GM19328 (cell line): ENCODE measurements around the gene MRPL50.

Experiments
- ATAC-seq: cut with Tn5 transposase; IDR thresholded peaks from one replicate; pipeline ENCODE4 v1.9.1; 2021; ENCODE audit warnings: mild to moderate bottlenecking, moderate library complexity; ENCODE audit not compliant: unreplicated experiment

Gene MRPL50

GRCh38 chr9:101380295-101380694, 18.1 kb downstream of the MRPL50 start:
- ATAC-seq: no peak

- ATAC-seq: no peak
These were observed 22.1 kb downstream of the MRPL50 start for GRCh38 chr9:101376111-101376848.

DNA sequence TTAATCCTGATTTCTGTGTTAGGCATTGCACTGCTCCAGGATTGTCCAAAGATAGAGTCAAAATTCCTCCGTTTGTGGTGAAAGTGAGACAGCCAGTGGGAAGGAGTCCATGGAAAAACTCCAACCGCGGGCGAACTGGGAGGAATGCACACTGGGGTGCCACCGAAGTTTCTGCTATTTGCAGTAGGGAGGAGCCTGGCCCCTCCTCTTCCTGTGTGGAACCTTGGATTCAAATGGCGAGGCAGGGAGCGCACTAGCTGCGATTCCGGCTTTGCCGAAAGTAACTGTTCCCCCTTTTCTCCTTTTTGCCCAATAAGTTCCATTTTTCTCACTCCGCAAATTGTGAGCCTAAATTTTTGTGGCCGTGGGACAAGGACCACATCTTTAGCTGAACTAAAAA, 22.9 kb downstream of the MRPL50 start:
- no peak for ATAC-seq

- ATAC-seq: no peak
These were observed 25.9 kb downstream of the MRPL50 start for GRCh38 chr9:101372327-101373118.

DNA sequence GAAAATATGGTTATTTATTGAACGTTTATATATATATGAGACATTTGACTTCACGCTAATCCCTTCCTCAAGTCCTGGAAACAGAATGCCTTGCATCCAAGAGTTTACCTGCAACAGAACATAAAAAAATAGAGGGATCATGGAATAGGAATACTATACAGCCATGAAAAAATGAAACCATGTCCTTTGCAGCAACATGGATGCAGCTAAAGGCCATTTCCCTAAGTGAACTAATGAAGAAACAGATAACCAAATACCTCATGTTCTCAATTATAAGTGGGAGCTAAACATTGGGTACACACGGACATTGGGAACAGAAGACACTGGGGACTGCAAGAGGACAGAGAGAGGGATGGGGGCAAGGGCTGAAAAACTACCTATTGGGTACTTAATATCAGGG, 26.6 kb downstream of the MRPL50 start:
- ATAC-seq: no peak

GRCh38 chr9:101369884-101370531, 28.4 kb downstream of the MRPL50 start:
- no peak for ATAC-seq

GRCh38 chr9:101369286-101369685, 29.1 kb downstream of the MRPL50 start:
- ATAC-seq: no peak

- no peak for ATAC-seq
These were observed 31.1 kb downstream of the MRPL50 start for GRCh38 chr9:101367323-101367722.

DNA sequence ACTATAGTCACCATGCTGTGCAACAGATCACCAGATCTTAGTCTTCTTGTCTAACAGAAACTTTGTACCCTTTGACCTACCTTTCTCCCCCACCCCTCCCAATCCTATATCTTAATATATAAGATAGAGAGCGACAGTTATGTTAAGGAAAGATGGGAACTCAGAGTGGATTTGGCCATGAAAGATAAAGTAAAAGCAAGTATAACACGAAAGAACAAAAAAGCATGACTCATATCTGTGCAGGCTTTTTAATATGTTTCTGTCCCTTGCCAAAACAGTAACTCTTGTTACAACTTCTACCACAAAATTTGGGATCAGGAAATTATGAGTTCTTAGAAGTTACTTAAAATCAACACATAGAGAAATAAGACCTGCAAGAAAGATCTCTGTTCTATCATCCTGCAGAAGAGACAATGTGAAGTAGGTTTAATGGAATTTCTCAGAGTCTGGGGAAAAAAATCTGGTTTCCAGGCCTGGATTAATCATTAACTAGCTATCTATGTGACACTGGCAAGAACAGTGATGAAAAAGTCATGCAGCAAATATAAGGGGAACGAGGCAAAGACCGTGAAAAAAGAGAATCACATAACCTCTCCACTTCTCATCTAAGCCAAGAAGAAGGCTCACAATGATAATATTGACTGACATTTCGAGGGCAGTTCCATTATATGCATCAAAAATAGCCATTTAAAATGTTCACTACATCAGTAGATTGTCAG, 32.2 kb downstream of the MRPL50 start:
- no peak for ATAC-seq

DNA sequence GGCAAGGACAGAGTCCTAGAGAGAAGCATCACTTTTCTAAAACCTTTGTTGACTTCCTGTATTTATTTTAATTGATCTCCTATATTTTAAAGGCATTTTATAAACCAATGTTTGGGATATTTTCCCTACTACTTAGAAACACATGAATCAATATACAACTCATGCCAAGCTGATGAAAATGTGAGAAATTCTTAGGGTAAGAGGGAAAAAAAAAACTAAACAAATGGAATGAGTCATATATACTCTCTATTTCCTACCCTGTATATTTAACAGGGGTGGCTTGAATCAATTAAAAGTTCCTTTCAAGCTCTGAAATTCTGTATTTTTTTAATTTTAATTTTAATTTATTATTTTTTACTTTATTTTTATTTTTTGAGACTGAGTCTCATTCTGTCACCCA, 33.2 kb downstream of the MRPL50 start:
- no peak for ATAC-seq

DNA sequence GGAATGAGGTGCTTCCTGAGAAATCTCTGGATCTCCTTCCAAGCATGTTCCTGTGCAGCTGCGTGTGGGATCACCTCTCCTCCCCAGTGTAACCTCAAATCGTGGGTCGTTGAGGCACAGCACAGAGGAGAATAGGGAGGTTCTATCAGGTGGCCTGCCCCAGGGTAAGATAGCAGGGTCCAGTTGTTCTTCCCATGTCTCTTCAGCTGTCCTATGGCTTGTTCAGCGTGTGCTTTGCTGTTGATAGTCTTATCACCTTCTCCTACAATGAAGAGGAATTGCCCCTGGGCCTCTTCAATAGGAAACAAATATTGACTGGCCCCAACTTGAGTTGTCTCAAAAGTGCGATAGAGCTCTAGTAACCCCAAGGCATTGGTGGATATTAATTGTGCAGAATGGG, 36.0 kb downstream of the MRPL50 start:
- ATAC-seq: no peak

DNA sequence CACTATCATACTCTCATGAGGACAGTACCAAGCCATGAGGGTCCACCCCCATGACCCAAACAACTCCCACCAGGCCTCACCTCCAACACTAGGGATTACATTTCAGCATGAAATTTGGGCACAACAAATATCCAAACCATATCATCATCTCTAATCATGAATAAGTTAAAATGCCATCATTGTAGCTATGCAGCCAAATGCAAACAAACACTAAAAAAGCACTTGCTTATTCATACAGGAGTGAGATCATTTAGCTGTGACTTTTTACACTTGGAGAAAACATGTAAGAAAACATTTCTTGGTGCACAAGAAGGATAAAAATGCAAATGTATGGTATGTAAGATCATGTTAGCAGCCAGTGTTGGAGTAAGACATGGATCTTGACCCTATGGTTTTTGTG, 37.8 kb downstream of the MRPL50 start:
- ATAC-seq: no peak

- ATAC-seq: no peak
These were observed 38.7 kb downstream of the MRPL50 start for GRCh38 chr9:101359679-101360078.

GRCh38 chr9:101356619-101357018, 41.8 kb downstream of the MRPL50 start:
- no peak for ATAC-seq

DNA sequence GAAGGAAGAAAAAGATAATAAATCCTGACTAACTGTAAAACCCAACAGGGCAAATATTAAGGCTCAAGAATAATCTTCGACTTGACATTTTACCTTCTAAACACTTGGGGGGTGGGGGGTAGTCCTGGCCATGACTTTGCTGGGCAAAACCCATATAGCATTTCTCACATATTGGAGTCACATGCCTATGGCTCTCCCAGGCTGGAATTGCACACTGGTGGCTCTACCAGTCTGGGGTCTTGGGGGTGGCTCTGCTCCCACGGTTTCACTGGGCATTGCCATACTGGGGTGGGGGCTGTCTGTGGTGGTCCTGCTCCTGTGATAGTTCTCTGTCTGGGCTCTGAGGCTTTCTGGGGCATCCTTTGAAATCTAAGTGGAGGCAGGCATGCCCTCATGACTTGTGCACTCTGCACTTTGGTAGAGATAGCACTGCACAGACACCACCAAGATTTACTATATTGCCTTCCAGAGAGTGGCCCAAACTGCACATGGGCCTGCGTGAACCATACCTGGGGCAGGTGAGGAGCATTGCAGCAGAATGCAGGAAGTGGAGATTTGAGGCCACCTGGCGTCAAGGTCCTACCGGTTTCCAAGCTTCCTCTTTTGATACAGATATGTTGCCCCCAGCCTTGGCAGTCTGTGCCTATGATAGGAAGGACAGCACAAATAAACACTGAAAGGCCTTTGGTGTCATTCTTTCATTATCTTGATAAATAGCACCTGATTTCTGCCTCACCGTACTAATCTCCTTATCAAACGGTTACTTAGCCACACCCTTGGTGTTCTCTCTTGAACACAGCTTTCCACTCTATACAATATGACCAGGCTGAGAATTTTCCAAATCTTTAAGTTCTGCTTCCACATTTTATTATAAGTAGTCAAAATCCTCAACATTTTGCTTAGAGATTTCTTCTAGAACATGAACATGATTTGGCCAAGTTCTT, 43.4 kb downstream of the MRPL50 start:
- no peak for ATAC-seq

GRCh38 chr9:101354143-101354764, 44.2 kb downstream of the MRPL50 start:
- ATAC-seq: no peak

GRCh38 chr9:101353683-101354082, 44.7 kb downstream of the MRPL50 start:
- no peak for ATAC-seq

DNA sequence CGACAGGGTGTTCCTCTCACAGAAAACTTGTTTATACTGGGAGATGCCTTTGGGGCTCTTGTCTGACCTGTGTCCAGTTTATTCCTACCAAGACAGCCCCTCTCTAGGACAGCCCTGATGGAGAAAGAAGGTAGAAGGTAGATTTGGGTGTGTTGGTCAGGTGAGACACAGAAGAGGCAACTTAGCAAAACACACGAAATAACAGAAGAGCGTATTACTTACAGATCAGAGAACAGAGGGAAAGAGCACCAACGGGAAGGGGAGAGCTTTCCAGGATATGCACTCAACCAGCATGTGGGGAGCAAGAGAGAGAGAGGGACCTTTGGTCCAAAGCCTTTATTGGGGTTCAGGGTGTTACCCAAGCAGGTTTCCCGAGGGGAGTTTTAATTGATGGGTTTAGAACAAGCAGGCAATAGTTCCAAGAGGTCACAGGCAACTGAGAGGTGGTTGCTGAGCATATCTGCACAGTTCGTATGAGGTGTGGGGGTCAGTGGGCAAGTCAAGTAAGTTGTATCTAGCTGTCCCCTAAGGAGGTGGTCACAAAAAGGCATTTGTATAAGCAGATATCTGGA, 45.4 kb downstream of the MRPL50 start:
- no peak for ATAC-seq

GRCh38 chr9:101350285-101350684, 48.1 kb downstream of the MRPL50 start:
- ATAC-seq: no peak
